A673 (cell line): ENCODE results near the gene PRKCI. TPM values are rescaled to one million over a fixed set of nuclear protein-coding genes. Genes with fewer than 3 reads are reported as not detected.
"Not testable (repeated sequence)": the region's sequence is repeated elsewhere in the genome, so short reads cannot be mapped to it uniquely, and the experiment has no call there.

ENCODE experiments used
- BruUV-seq: library from RNA; stranded (reverse); fragments of 400-500 nt; replicated peaks from 2 replicates; lab custom pipeline; 2021; lab: Mats Ljungman, UMichigan
- CTCF ChIA-PET: fragments of 300-600 bp; sonication (Branson Sonifier 250); formaldehyde crosslinking; loops from one replicate; lab custom pipeline; 2022; ENCODE audit warnings: antibody characterized with exemption; lab: Charles Lee
- POLR2A ChIA-PET: fragments of 300-600 bp; sonication (Branson Sonifier 250); formaldehyde crosslinking; loops from one replicate; lab custom pipeline; 2022; ENCODE audit warnings: antibody characterized with exemption; ENCODE audit not compliant: low non-redundant PET; lab: Charles Lee
- DNase-seq: peaks from one replicate; pipeline ENCODE4 v3.0.0-alpha.2; 2015; ENCODE audit warnings: low spot score
- H3K27ac ChIP-seq: fragments of 200-600 bp; sonication (generic); 2 replicates; pipeline ENCODE4 v1.5.1; 2016; ENCODE audit warnings: mixed run types, low read depth, mild to moderate bottlenecking, mixed read lengths, antibody characterized with exemption, low read length; ENCODE audit not compliant: poor library complexity, severe bottlenecking
- H3K27me3 ChIP-seq: fragments of 200-600 bp; sonication (generic); replicated peaks from 2 replicates; pipeline ENCODE4 v1.6.1; 2017; ENCODE audit warnings: mixed run types, low read depth, mild to moderate bottlenecking, mixed read lengths, antibody characterized with exemption, low read length; ENCODE audit not compliant: insufficient read depth, poor library complexity
- H3K36me3 ChIP-seq: fragments of 200-600 bp; sonication (generic); 2 replicates; pipeline ENCODE4 v1.6.1; 2016; ENCODE audit warnings: mixed run types, mild to moderate bottlenecking, mixed read lengths, antibody characterized with exemption, low read length; ENCODE audit not compliant: insufficient read depth, poor library complexity, severe bottlenecking
- H3K4me1 ChIP-seq: fragments of 200-600 bp; sonication (generic); 2 replicates; pipeline ENCODE4 v1.6.1; 2017; ENCODE audit warnings: mixed run types, mild to moderate bottlenecking, mixed read lengths, antibody characterized with exemption, low read length; ENCODE audit not compliant: insufficient read depth, poor library complexity, severe bottlenecking
- H3K4me3 ChIP-seq: fragments of 200-600 bp; sonication (generic); 2 replicates; pipeline ENCODE4 v1.5.1; 2016; ENCODE audit warnings: low read depth, mixed run types, mild to moderate bottlenecking, mixed read lengths, low read length; ENCODE audit not compliant: poor library complexity, severe bottlenecking
- H3K9me3 ChIP-seq: fragments of 200-600 bp; sonication (generic); 2 replicates; pipeline ENCODE4 v1.6.1; 2016; ENCODE audit warnings: mixed run types, low read depth, mild to moderate bottlenecking, mixed read lengths, antibody characterized with exemption, low read length; ENCODE audit not compliant: poor library complexity, severe bottlenecking
- CTCF ChIP-seq: fragments of 300-800, 200-600 bp; sonication (generic); conservative IDR thresholded peaks from 2 replicates; pipeline ENCODE4 v1.5.1; 2017; ENCODE audit warnings: low read depth, mild to moderate bottlenecking, antibody characterized with exemption, low read length, moderate library complexity, mixed read lengths
- EZH2 ChIP-seq: fragments of 200-600 bp; sonication (generic); IDR thresholded peaks from 2 replicates; pipeline ENCODE4 v1.6.1; 2017; ENCODE audit warnings: borderline replicate concordance, low read depth, mild to moderate bottlenecking, mixed read lengths, antibody characterized with exemption, low read length; ENCODE audit not compliant: poor library complexity, severe bottlenecking
- intact Hi-C: fragments of 100-400 bp; cut with micrococcal nuclease; formaldehyde crosslinking; loops from one replicate; pipeline ENCODE4 v1.10.0; 2022; ENCODE audit not compliant: unreplicated experiment
- total RNA-seq: library from RNA; stranded (reverse); gene quantifications from 2 replicates; pipeline ENCODE4 v1.2.3, GENCODE V29; 2021

The PRKCI gene
- total RNA-seq, 1 experiment from 2014 or later, result 48.2 TPM

- no peaks in the 10 kb centered on the region for H3K27me3 ChIP-seq
- intact Hi-C loops, result no loop called here
- no peak for DNase-seq
- no peak overlapping the region for H3K4me3 ChIP-seq
- H3K4me1 ChIP-seq, result no peaks in the 10 kb centered on the region
- no peaks in the 10 kb centered on the region for H3K9me3 ChIP-seq
- peaks cover 25% of the 10 kb centered on the region for H3K36me3 ChIP-seq
- H3K27ac ChIP-seq, result no peak overlapping the region
- TF ChIP-seq EZH2, result no peak
- no peak for TF ChIP-seq CTCF
- CTCF ChIA-PET, result no interaction called here
- POLR2A ChIA-PET, result no interaction called here
- BruUV-seq, result no TSS peak
Measured at GRCh38 chr3:170270282-170270881, 48.2 kb downstream of the PRKCI start.

DNA sequence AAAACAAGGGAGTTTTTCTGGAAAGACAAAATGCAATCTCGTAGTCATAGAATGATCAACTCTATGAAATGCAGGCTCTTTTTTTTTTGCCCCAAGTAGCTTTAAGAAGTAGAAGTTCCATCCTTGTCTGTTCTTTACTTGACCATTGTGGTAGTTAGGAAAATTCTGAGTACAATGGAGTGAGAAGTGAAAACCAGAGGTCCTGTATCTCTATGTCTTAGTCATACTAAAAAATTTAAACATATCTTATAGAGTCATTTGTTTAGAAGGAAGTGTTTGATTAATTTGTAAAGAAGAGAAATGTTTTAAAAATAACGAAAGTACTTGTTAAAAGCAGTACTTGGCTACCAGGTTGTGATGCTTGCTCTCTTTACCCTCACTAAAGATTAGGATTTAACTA, 52.4 kb downstream of the PRKCI start:
- Histone ChIP-seq H3K4me1 (no peaks in the 10 kb centered on the region), H3K27me3 (no peaks in the 10 kb centered on the region), H3K4me3 (no peak overlapping the region), H3K36me3 (peaks cover 32% of the 10 kb centered on the region), H3K9me3 (no peaks in the 10 kb centered on the region), H3K27ac (no peak overlapping the region)
- no peak for DNase-seq
- no TSS peak for BruUV-seq
- intact Hi-C loops, result no loop called here
- CTCF ChIA-PET, result no interaction called here
- TF ChIP-seq CTCF (no peak), EZH2 (no peak)
- POLR2A ChIA-PET, result no interaction called here

GRCh38 chr3:170275832-170276231, 53.6 kb downstream of the PRKCI start:
- H3K9me3 ChIP-seq, result no peaks in the 10 kb centered on the region
- no peaks in the 10 kb centered on the region for H3K27me3 ChIP-seq
- intact Hi-C loops, result no loop called here
- H3K36me3 ChIP-seq, result peaks cover 22% of the 10 kb centered on the region
- H3K27ac ChIP-seq, result no peak overlapping the region
- DNase-seq, result no peak
- H3K4me3 ChIP-seq, result no peak overlapping the region
- no peaks in the 10 kb centered on the region for H3K4me1 ChIP-seq
- ChIA-PET CTCF (no interaction called here), POLR2A (no interaction called here)
- TF ChIP-seq EZH2 (no peak), CTCF (no peak)
- BruUV-seq, result no TSS peak

DNA sequence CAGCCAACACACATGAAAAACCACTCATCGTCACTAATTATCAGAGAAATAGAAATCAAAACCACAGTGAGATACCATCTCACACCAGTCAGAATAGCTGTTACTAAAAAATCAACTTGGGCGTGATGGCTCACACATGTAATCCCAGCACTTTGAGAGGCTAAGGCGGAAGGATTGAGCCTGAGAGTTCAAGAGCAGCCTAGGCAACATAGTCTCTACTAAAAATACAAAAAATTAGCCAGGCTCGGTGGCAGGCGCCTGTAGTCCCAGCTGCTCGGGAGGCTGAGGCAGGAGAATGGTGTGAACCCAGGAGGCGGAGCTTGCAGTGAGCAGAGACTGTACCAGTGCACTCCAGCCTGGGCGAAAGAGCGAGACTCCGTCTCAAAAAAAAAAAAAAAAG, 55.1 kb downstream of the PRKCI start:
- DNase-seq, intact Hi-C loops, H3K4me3 ChIP-seq, BruUV-seq, H3K9me3 ChIP-seq, H3K27ac ChIP-seq, H3K4me1 ChIP-seq, H3K27me3 ChIP-seq: not testable (repeated sequence)
- peaks cover 27% of the 10 kb centered on the region for H3K36me3 ChIP-seq
- CTCF ChIA-PET, result interaction anchor here (0.6 kb wide), 1 partner anchor 91 kb away, joined by 6 read pairs; no protein-coding TSS in a partner anchor
- POLR2A ChIA-PET, result interaction anchor here (0.6 kb wide), 1 partner anchor 14 kb away, joined by 8 read pairs; no protein-coding TSS in a partner anchor
